Measurements from ENCODE around the gene CEACAM19. TPM values are rescaled to one million over a fixed set of nuclear protein-coding genes. Genes with fewer than 3 reads are reported as not detected.
A peak's percentile ranks its signal among the peaks of the same experiment; 100 is the strongest.

CEACAM19 gene
- polyA plus RNA-seq, 2 of the 4 experiments (the other 2 are of a cell fraction) = 7.2 to 8.2 TPM

GRCh38 chr19:44725684-44726083 is 54.4 kb downstream of the CEACAM19 start (continued):
- TF ChIP-seq REST (IDR thresholded peaks at IDR 0.05) = no peak
- 0 out of 2 replicates have a peak, but pooled peaks have one; percentile 43 for TF ChIP-seq PBX3 (IDR thresholded peaks at IDR 0.05)
- TF ChIP-seq HMGXB4 (CRISPR knock-in tag; IDR thresholded peaks at IDR 0.05; ENCODE audit: borderline replicate concordance) = no peak
- no peak for TF ChIP-seq RARB (CRISPR knock-in tag; IDR thresholded peaks at IDR 0.05)
- TF ChIP-seq RAD21 (conservative IDR thresholded peaks at IDR 0.05 in 1 of 2, IDR thresholded peaks at IDR 0.05 in 1 of 2) = no peak; a peak in 1 of 5 replicates
- TF ChIP-seq, protein P1, sequence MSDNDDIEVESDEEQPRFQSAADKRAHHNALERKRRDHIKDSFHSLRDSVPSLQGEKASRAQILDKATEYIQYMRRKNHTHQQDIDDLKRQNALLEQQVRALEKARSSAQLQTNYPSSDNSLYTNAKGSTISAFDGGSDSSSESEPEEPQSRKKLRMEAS (IDR thresholded peaks at IDR 0.05) = no peak; the same call in 1 of the 2 replicates
- TF ChIP-seq TP53 (CRISPR knock-in tag; IDR thresholded peaks at IDR 0.05) = no peak
- TF ChIP-seq CHD2 (IDR thresholded peaks at IDR 0.05; ENCODE audit: low read length, partially characterized antibody) = no peak
- TF ChIP-seq JUN (IDR thresholded peaks at IDR 0.05) = no peak
- TF ChIP-seq, protein P2, sequence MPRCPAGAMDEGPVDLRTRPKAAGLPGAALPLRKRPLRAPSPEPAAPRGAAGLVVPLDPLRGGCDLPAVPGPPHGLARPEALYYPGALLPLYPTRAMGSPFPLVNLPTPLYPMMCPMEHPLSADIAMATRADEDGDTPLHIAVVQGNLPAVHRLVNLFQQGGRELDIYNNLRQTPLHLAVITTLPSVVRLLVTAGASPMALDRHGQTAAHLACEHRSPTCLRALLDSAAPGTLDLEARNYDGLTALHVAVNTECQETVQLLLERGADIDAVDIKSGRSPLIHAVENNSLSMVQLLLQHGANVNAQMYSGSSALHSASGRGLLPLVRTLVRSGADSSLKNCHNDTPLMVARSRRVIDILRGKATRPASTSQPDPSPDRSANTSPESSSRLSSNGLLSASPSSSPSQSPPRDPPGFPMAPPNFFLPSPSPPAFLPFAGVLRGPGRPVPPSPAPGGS (IDR thresholded peaks at IDR 0.05) = no peak
- no peak for TF ChIP-seq RFX5 (IDR thresholded peaks at IDR 0.05)
- TF ChIP-seq HOXB13 (CRISPR knock-in tag; IDR thresholded peaks at IDR 0.05; ENCODE audit: low read depth) = peak; percentile 89
- TF ChIP-seq, protein P3, sequence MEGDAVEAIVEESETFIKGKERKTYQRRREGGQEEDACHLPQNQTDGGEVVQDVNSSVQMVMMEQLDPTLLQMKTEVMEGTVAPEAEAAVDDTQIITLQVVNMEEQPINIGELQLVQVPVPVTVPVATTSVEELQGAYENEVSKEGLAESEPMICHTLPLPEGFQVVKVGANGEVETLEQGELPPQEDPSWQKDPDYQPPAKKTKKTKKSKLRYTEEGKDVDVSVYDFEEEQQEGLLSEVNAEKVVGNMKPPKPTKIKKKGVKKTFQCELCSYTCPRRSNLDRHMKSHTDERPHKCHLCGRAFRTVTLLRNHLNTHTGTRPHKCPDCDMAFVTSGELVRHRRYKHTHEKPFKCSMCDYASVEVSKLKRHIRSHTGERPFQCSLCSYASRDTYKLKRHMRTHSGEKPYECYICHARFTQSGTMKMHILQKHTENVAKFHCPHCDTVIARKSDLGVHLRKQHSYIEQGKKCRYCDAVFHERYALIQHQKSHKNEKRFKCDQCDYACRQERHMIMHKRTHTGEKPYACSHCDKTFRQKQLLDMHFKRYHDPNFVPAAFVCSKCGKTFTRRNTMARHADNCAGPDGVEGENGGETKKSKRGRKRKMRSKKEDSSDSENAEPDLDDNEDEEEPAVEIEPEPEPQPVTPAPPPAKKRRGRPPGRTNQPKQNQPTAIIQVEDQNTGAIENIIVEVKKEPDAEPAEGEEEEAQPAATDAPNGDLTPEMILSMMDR (IDR thresholded peaks at IDR 0.05) = no peak
- no peak for TF ChIP-seq CHD4 (IDR thresholded peaks at IDR 0.05; ENCODE audit: borderline replicate concordance)
- no peak for TF ChIP-seq FOXS1 (CRISPR knock-in tag; IDR thresholded peaks at IDR 0.05)

- POLR2A ChIA-PET = interaction anchor here (2.7 to 3.7 kb wide), 3 partner anchors 12 to 32 kb away, joined by 10 to 53 read pairs (median 27); no protein-coding TSS in a partner anchor
- FAIRE-seq (no peak), ATAC-seq (no peak), DNase-seq (ENCODE audit: low read depth in 1 of 2, low spot score in 1 of 2) (no peak)
- Histone ChIP-seq H3K9me3 (no peaks in the 10 kb centered on the region), H3K4me1 (peaks cover 63% of the 10 kb centered on the region), H3K27ac (peak overlapping the region; percentile 97), H3K4me2 (peak overlapping the region; percentile 89), H3K4me3 (no peak overlapping the region)
- WGBS (ENCODE audit: missing lambda C conversion rate) = 94% methylated on average over 12 of the region's 12 CpGs
- TF ChIP-seq POLR2A (IDR thresholded peaks at IDR 0.05; ENCODE audit: low read length) (no peak), FOSB (CRISPR knock-in tag; IDR thresholded peaks at IDR 0.05) (no peak; the same call in 1 of the 2 replicates), CEBPB (IDR thresholded peaks at IDR 0.05) (peak in 1 of 2 experiments; percentile 24; a peak in 2 of 4 replicates)
- CTCF ChIA-PET = interaction anchor here (0.6 to 42.5 kb wide), 7 partner anchors 8 to 84 kb away, joined by 3 to 1899 read pairs (median 103); partner anchors contain the start of genes BCAM, BCL3, CBLC and CEACAM16
Measured at GRCh38 chr19:44726465-44726864, 55.2 kb downstream of the CEACAM19 start.

Measured in A549 (cell line).